ENCODE results near the gene SECISBP2L.
"Not testable (repeated sequence)": the region's sequence is repeated elsewhere in the genome, so short reads cannot be mapped to it uniquely, and the experiment has no call there.

DNA sequence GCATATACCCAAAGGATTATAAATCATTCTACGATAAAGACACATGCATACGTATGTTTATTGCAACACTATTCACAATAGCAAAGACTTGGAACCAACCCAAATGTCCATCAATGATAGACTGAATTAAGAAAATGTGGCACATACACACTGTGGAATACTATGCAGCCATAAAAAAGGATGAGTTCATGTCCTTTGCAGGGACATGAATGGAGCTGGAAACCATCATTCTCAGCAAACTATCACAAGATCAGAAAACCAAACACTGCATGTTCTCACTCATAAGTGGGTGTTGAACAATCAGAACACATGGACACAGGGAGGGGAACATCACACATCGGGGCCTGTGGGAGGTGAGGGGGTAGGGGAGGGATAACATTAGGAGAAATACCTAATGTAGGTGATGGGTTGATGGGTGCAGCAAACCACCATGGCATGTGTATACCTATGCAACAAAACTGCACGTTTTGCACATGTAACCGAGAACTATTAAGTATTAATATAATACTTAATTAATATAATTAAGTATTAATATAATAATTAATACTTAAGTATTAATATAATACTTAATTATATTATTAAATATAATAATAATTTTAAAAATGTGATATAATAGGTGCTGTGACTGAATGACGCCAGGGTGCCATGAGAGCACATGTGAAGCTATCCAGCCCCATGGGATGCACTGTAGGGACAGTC lies 28.5 kb upstream of the SECISBP2L start:
- not testable (repeated sequence) for TF ChIP-seq EZH2 (IDR thresholded peaks at IDR 0.05); FOXP2 (optimal IDR thresholded peaks at IDR 0.05; ENCODE audit: control extremely low read depth, extremely low read length, insufficient read depth); POLR2AphosphoS5 (IDR thresholded peaks at IDR 0.05; ENCODE audit: borderline replicate concordance, low read depth, low read length)

All from SK-N-MC (cell line).